HG03439 (cell line): ENCODE results near the gene MYLK.
"Not testable (repeated sequence)": the region's sequence is repeated elsewhere in the genome, so short reads cannot be mapped to it uniquely, and the experiment has no call there.

Experiments used
- ATAC-seq: cut with Tn5 transposase; IDR thresholded peaks from one replicate; pipeline ENCODE4 v1.9.1; 2021; ENCODE audit warnings: mild to moderate bottlenecking, moderate library complexity; ENCODE audit not compliant: unreplicated experiment

Gene MYLK

DNA sequence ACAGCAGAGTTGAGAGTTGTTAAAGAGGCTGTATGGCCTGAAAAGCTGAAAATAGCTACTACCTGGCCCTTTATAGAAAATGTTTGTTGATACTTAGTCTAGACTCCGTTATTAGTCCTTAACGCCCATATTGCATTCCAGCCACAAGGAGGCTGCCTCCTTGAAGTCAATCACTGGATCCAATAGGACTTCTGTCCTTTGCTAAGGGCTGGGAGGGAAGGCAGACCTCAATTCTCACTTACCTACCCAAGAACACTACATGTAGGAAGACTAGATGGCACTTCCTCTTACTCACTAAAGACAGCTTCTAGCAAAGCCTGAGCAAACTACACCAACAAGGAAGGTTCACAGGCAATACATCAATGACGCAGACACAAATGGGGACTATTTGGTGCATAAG is 159.8 kb downstream of the MYLK start:
- no peak for ATAC-seq

DNA sequence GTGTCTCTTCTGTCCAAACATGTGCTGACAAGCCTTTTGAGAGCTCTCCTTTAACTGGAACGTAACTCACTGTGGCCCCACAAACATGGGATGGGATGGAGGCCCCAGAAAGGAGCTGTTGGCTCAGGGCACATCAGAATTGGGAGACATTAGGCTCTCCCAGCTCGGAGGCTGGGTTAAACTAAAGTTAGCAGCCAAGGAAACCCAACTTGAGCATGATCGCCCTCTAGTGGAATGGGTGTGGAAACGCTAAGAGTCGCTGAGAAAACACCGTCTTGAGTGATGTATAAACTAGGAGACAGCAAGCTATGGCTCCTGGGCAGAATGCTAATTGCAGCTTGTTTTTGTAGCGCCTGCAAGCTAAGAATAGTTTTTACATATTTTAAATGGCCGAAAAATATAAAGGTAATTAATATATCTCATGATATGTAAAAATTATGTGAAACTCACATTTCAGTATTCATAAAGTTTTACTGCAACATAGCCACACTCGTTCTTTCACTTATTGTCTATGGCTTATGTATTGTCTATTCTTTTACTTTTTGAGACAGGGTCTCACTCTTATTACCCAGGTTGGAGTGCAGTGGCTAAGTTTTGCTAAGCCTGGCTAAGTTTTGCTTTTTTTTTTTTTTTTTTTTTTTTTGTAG is 160.5 kb downstream of the MYLK start:
- ATAC-seq, result no peak

DNA sequence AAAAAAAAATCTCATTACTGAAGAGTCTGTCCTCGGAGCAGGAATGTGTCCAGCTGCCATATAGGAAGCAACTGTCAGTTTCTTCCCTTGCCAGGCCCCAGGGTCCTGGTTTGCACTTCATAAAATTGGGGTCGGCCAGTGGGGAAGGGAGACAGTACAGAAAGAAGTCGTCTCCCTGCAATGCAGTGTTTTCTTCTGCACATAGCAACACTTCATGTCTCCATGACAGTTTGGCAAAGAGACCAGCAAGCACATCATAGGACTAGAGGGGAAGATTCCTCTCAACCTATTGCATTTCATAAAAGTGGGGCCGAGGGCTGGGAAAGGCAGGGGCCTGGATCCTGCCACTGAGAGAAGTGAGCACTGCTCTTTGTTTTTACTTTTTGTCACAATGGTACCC is 161.1 kb downstream of the MYLK start:
- no peak for ATAC-seq

DNA sequence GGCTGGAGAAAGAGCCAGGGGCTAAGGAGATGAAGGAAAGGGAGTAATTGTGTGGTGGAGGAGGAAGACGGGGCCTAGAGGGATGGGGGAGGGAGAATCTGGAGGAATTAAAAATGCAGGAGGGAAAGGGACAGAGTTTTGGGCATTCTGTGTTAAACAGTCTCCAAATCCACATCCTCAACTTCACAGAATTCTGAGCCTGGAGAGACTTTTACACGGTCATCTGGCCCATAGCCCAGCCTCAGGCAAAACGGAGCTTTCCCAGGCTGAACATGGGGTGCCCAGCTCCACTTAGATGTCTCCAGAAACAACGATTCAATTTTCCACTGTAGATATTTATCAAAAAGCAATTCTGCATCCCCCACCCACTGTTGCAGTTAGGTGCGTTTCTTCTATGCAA is 161.7 kb downstream of the MYLK start:
- ATAC-seq, result no peak

DNA sequence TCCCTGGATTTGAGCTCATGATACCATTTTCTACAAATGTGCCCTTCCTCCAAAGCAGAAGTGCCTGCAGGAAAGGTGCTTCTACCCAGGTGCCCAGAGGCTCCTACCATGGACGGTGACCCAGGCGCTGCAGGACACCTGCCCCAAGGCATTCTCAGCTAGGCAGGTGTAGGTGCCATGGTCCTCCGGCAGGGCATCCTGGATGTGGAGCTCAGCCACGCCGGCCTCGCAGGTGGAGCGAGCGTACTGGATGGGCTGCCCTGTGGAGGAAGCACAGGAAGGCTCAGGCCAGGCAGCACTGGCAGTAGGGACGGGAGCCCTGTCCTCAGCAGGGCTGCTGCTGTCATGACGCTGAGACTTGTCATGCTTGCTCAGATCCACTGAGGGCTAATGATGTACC is 162.1 kb downstream of the MYLK start:
- no peak for ATAC-seq

DNA sequence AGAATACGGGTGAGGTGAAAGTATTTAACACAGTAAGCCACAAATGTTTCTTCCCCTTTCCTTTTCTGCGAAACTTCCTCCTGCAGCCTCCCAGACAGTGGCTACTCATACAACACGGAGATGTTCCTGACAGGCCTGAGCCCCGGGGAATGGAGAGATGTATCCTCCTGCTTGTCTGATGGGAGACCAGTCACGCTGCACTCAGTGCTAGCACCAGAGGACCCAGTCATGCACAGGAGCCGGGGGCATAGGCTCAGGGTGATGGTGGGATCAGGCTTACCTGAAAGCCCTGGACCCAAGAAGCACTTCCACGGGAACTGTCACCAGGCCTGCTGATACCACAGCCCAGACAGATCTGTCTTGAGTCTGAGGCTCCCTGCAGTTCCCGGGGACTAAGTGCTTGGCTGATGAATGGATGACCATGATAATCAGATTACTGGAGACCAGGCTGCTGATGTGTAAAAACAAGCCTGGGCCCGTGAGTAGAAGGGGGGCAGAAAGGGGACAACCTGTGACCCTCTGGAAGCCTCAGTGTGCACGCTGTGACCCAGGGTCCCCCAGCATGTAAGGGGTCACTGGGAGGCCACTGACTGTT is 162.9 kb downstream of the MYLK start:
- not testable (repeated sequence) for ATAC-seq

DNA sequence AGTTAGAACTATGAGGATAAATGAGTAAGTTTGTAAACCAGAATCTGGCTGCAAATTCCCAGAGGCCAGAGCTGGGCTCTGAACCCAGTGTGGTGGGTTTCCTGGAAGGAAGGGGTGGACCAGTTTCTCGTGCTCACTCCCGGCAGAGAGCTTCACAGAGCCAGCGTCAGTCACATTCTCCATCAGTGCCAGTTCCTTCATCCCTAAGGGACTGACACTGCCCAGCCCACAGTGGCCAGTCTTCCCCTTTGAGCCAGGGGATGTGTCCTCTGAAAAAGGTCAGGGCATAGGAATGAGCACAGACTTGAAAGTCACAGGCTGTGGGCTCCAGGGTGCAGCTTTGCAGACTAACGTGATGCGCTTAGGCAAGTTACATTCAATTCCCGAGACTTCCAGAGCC is 163.5 kb downstream of the MYLK start:
- ATAC-seq, result no peak

DNA sequence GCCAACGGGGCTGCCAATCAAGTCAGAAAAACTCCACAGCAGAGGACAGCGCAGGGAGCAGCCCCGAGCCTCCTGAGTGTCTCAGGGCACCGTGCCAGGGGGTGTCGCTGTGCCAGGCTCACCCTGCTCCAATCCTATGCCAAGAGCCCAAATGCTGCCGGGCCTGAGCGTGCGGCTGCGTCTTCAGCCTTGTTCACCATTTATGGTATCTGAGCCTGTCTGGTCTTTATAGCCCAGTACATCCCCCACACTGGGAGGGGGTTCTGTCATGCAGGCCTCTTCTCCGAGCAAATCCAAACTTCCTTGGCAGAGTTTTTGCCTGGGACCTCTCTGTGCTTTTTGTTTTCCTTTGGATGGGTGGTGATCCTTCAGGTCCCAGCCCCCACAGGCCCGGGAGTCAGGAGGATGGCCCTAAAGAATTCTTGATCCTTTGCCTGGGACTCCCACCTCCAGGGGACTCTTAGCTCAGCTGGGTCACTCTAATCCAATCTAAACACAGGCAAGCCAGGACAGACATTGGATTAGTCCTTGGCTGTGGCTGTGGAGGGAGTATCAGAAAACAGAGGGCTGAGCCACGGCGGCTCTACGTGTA is 164.2 kb downstream of the MYLK start:
- no peak for ATAC-seq

DNA sequence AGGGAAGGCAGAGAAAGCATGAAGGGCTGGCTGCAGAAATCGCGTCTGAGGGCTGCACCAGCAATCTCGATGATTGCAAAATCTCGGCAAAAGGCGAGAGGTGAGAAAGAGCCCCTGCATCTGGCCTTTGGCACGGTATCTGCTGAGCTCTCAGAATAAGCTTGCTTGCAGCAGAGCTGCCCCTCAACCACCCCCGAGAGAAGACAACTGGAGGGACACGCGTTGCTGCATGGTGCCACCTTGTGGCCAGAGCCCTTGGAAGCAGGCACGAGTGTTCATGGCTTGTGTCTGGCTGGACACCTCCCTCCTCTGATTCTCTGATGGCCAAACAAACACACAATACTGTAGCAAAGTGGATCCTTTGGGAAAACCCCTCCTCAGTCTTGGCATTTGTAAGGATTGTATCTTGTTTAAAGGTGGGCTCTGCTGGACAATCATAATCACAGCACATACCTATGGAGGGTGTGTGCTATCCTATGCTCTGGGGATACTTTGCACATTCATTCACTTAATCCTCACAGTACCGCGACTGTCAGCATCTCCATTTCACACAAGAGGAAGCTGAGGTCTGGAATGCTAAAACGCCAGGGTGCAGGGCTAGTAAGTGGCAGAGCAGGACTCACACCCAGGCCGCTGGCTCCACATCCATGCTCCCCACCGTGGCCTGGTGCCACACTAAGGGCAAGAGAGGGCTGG is 164.9 kb downstream of the MYLK start:
- not testable (repeated sequence) for ATAC-seq

DNA sequence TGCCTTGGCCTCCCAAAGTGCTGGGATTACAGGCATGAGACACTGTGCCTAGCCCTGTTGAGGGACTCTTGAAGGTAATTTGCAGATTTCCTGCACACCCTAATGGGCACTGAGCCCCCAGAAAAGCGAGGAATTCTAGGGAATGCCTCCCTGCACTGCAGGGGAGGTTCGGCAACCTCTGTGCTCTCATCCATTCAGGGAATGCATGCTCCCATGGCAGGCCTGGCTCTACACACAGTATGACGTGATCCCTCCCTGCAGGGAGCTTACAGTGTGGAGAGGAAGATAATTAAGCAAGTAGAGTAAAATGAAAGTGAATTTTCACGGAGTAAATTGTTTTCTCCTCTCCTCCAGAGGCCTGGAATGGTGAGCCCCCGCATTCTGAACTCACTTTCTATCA is 166.0 kb downstream of the MYLK start:
- ATAC-seq, result no peak

DNA sequence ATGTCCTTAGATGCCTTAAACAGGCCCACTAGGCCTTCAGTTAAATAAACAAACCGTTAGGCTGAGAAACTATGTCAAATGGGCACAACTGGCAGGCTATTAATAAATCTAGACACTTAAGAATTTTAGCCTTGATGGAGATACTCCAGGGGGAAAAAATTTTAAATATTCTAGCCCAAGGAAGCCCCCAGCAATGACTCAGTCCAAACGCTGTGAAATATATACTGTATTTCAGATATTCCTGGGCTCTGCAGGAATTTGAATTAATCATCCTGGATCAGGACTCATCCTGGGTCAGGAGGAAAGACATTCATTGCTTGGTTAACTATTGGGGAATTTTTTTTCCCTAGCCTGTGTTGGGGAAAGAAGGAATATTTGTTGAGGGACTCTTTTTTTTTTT is 166.7 kb downstream of the MYLK start:
- ATAC-seq, result not testable (repeated sequence)

DNA sequence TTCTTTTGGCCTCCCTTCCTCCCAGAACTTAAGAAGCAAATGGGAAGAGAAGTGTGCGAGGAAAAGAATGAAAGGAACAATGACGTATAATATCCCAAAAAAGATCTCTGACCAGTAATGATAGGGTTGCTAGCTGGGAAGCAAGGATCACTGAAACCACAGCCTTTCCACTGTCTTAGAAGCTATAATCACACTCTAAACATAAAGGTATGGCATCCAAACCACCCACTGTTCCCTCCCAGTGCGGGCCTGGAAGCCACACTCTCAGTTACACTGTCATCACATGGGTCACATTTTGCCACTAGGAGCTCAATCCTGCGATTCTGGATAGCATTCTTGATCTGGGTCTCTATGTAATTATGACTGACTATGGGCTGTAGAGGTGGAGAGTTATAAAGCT is 167.7 kb downstream of the MYLK start:
- ATAC-seq, result no peak

DNA sequence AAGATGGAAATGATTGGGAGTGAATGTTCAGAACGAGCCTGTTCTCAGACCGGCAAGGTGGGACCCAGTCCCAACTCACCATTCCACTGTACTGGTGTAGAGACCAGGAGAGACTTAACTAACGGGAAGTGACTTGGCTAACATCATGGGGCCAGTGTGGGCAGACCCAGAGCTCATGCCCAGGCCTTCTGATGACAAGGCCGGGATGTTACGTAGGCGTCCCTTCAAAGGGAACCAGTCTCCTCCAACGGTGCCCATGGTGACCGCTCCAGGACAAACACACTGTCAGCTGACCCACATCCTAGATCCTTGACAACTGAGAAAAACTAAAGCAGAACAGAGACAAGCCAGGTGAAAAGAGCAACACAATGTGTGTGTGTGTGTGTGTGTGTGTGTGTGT is 170.9 kb downstream of the MYLK start:
- no peak for ATAC-seq

DNA sequence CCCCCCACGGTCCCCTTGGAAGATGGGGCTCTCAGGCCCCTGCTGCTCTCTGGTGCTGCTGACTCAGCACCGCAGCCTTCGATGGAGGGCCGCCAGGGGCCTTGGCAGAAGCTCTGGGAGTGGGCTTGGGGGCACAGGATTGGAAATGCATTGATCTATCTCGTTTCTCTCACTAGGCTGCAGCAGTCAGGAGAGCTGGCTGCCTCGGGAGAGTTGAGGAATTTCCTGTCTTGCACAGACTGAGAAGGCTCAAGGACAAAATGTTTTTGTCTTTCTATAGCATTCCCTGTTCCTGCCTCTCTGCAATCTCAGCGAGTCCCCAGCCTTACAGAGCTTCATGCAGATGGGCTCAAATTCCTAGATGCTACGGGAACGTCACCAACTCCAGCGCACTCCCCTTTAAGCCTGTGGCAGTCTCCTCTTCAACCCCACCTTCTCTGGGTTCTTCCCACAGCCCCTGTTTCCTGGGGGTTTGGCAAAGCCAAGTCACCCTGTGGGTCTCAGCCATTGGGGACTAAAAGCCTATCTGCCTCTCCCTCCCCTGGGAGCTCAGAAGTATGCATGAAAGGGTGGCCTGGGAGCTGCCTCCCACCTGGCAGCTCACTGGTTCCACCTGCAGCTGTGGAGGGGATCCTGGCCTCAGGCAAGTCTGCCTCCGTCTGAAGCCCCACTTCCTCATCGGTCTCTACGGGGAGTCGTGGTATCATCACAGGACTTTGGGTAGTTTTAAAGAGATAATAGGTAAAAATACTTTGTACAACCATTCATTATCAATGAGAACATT is 171.9 kb downstream of the MYLK start:
- no peak for ATAC-seq

DNA sequence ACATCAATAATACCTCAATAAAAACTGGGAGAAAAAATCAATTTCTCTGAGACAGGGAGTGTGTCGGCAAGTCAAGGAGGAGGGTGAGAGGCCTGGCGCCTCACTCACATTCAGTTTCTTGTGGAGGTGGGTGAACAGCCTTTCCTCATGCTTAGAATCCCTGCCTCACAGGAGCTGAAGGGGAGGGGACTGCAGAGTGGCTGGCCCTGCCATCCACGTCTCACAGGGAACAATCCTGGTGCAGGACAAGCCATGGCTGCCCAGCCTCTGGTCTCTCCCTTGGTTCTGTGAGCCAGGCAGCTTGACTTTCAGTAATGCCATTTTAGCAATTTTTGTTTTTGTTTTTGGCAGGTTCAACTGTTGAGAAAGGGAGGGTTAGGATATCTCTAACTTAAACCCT is 172.8 kb downstream of the MYLK start:
- no peak for ATAC-seq

DNA sequence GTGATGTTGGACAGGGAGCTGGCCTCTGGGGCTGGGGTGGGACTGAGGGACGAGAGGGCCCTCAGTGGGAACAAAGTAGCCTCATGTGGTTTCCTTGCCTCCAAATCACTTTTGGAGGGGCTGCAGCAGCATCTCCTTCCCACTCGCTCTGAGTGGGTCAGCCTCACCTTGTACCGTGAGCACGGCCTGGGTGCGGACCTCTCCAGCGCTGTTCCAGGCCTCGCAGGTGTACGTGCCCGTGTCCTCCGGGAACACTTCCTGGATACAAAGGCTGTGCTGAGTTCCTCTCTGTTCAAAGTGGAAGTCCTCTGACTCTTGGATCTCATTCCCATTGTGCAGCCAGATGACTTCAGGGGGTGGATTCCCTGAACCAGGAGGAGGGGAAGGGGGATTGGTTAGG is 175.6 kb downstream of the MYLK start:
- no peak for ATAC-seq

DNA sequence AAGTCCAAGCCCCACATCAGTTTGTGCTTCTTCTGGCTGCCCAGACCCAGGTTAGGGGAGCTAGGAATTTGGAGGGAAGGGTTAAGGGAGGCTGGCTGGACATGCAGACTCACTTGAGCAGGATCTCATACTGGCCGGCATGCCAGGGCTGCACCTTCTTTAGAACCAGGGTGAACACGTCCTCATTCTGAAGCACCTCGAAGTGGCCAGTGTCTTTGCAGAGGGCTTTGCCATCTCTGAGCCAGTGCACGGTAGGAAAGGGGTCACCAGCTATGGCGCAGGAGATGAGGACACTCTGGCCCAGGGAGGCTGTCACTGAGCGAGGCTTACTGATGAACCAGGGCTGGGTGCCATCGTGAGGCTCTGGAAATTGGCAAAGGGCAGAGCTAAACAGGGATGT is 176.5 kb downstream of the MYLK start:
- not testable (repeated sequence) for ATAC-seq

DNA sequence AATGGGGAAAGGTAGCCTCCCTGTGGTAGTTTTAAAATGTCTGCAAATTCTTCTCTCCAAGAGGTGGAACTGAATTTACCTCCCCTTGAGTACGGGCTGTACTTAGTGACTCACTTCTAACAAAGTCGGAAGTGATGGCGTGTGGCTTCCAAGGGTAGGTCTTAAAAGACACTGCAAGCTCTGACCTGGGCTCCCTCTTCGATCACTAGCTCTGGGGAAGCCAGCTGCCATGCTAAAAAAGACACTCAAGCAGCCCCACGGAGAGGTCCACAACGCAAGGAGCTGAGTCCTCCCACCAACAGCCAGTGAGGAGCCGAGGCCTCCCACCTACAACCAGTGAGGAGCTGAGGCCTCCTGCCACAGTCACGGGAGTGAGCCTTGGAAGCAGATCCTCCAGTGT is 177.3 kb downstream of the MYLK start:
- no peak for ATAC-seq

DNA sequence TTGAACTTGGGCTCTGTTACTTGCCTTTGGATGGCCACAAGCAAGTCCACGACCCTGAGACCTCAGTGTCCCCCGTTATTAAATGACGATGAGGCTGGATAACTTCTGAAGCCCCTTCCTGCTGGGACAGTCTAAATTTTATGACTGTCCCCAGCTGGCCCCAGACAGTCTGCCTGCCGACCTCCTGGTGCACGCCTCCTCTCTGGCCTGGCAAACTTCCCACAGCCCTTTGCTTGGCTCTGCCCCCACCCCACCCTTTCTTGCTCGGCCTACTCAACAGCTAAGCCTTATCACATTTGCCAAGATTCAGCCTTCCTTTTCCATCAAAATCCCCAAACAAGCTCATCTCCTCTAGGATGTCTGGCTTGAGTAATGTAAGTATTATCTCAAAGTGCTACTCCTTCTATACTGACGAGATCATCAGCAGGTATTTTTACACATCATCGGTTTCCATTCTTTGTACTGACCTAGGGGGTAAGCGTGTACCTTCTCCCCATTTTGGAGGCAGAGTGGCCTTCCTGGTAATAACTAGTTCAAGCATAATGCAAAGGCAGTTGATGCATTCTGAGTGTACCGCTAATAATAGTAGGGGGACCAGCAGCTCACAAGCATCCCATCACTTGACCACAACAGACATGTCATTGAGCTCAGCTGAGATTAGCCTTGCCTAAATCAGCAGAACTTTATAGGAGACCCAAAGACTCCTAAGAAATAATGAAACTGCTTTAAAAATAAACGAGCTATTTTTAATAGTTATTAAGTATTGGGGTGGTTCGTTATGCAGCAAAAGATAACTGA is 178.4 kb downstream of the MYLK start:
- ATAC-seq, result no peak

DNA sequence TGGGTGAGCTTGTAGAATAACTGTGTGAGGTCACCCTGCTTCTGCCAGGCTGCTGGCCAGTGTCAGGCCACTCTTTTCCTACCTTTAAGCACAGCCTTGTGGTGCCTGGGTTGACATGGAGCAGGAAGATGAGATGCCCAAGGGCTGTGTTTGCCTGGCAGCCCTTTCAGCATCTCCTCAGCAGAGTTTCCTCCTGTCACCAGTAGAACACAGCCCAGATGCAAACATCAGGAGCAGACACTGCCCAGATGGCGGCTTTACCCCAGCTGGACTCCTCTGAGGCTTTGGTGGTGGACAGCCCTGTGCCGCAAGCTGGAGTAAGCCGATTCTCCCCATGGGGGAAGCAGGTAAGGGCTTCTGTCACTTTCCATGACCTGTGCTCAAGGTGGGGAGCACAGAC is 180.5 kb downstream of the MYLK start:
- ATAC-seq, result not testable (repeated sequence)

DNA sequence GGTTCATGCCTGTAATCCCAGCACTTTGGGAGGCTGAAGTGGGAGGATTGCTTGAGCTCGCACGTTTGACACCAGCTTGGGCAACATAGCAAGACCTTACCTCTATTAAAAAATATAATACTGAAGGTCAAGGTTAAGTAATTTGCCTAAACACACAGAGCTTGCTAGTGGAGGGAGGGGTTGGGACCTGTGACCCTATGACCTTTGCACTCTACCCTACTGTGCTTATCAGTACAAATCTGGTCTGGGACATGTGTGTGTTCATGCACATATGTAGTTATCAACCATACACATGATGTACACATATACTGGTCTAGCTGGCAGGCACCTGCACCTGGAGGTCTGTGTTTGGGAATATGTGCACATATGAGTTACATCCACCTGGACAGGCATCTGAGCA is 181.4 kb downstream of the MYLK start:
- ATAC-seq, result no peak
